KMS-11 (cell line): ENCODE data around the gene SLC6A9.

Experiments used
- H2AFZ ChIP-seq: fragments of 200-600 bp; sonication (generic); 2 replicates; pipeline ENCODE4 v1.6.1; 2016; ENCODE audit warnings: antibody characterized with exemption, mixed run types, low read depth
- H3K27ac ChIP-seq: fragments of 200-600 bp; sonication (generic); 2 replicates; pipeline ENCODE4 v1.6.1; 2016; ENCODE audit warnings: mild to moderate bottlenecking, mixed run types
- H3K27me3 ChIP-seq: fragments of 200-600 bp; sonication (generic); 2 replicates; pipeline ENCODE4 v1.6.1; 2017; ENCODE audit warnings: mild to moderate bottlenecking, low read depth, mixed run types, moderate library complexity; ENCODE audit not compliant: insufficient read depth
- H3K36me3 ChIP-seq: fragments of 200-600 bp; sonication (generic); 2 replicates; pipeline ENCODE4 v1.6.1; 2017; ENCODE audit warnings: mild to moderate bottlenecking, mixed run types; ENCODE audit not compliant: insufficient read depth
- H3K4me1 ChIP-seq: fragments of 200-600 bp; sonication (generic); 2 replicates; pipeline ENCODE4 v1.6.1; 2016; ENCODE audit warnings: mild to moderate bottlenecking, low read depth, mixed run types; ENCODE audit not compliant: poor library complexity, severe bottlenecking
- H3K4me2 ChIP-seq: fragments of 200-600 bp; sonication (generic); 2 replicates; pipeline ENCODE4 v1.7.0; 2016; ENCODE audit warnings: mild to moderate bottlenecking, mixed run types
- H3K4me3 ChIP-seq: fragments of 200-600 bp; sonication (generic); IDR thresholded peaks from 2 replicates; pipeline ENCODE4 v1.6.1; 2017; ENCODE audit warnings: low read depth, low read length, mixed read lengths; ENCODE audit not compliant: insufficient read depth
- H3K79me2 ChIP-seq: fragments of 200-600 bp; sonication (generic); 2 replicates; pipeline ENCODE4 v1.6.1; 2016; ENCODE audit warnings: low read depth, mixed run types; ENCODE audit not compliant: insufficient read depth
- H3K9ac ChIP-seq: fragments of 200-600 bp; sonication (generic); 2 replicates; pipeline ENCODE4 v1.6.1; 2016; ENCODE audit warnings: mild to moderate bottlenecking, mixed run types
- H4K20me1 ChIP-seq: fragments of 200-600 bp; sonication (generic); 2 replicates; pipeline ENCODE4 v1.6.1; 2016; ENCODE audit warnings: mild to moderate bottlenecking, mixed run types; ENCODE audit not compliant: insufficient read depth
- CTCF ChIP-seq: fragments of 200-600 bp; sonication (generic); conservative IDR thresholded peaks from 2 replicates; pipeline ENCODE4 v1.6.1; 2017; ENCODE audit warnings: low read depth, mild to moderate bottlenecking, antibody characterized with exemption, low read length, moderate library complexity, mixed read lengths

Gene SLC6A9

GRCh38 chr1:43991476-43992231 is 39.6 kb downstream of the SLC6A9 start, which contains the start of gene CCDC24:
CCDC24 (plus strand) TSS chr1:43991599; CDS start chr1:43991879, 280 bp downstream.
- no peaks in the 10 kb centered on the region for H3K79me2 ChIP-seq
- no peak for TF ChIP-seq CTCF
- H3K9ac ChIP-seq: peak within 1 kb of the TSS; percentile 45
- H3K27ac ChIP-seq: peak within 1 kb of the TSS; percentile 42
- H3K27me3 ChIP-seq: no peaks in the 10 kb centered on the region
- H4K20me1 ChIP-seq: no peaks in the 10 kb centered on the region
- no peaks in the 10 kb centered on the region for H3K36me3 ChIP-seq
- H3K4me1 ChIP-seq: peaks cover 13% of the 10 kb centered on the region
- no peak within 1 kb of the TSS for H3K4me3 ChIP-seq
- H2AFZ ChIP-seq: peak within 1 kb of the TSS; percentile 69
- H3K4me2 ChIP-seq: peak within 1 kb of the TSS; percentile 76

GRCh38 chr1:43991200-43991475 is 40.1 kb downstream of the SLC6A9 start:
- Histone ChIP-seq H3K4me1 (peaks cover 13% of the 10 kb centered on the region), H3K27ac (peak overlapping the region; percentile 42), H3K27me3 (no peaks in the 10 kb centered on the region), H3K79me2 (no peaks in the 10 kb centered on the region), H3K9ac (peak overlapping the region; percentile 45), H2AFZ (peak overlapping the region; percentile 69), H4K20me1 (no peaks in the 10 kb centered on the region), H3K4me2 (peak overlapping the region; percentile 76), H3K4me3 (no peak overlapping the region), H3K36me3 (no peaks in the 10 kb centered on the region)
- no peak for TF ChIP-seq CTCF

- Histone ChIP-seq H2AFZ (peak overlapping the region; percentile 69; the same call in 1 of the 2 replicates), H4K20me1 (no peaks in the 10 kb centered on the region), H3K36me3 (no peaks in the 10 kb centered on the region), H3K4me1 (peaks cover 13% of the 10 kb centered on the region), H3K27ac (peak overlapping the region; percentile 42), H3K79me2 (no peaks in the 10 kb centered on the region), H3K4me2 (peak overlapping the region; percentile 76), H3K27me3 (no peaks in the 10 kb centered on the region), H3K4me3 (no peak overlapping the region), H3K9ac (peak overlapping the region; percentile 45; the same call in 1 of the 2 replicates)
- TF ChIP-seq CTCF: no peak
Observed at GRCh38 chr1:43990271-43991199, 40.7 kb downstream of the SLC6A9 start.

DNA sequence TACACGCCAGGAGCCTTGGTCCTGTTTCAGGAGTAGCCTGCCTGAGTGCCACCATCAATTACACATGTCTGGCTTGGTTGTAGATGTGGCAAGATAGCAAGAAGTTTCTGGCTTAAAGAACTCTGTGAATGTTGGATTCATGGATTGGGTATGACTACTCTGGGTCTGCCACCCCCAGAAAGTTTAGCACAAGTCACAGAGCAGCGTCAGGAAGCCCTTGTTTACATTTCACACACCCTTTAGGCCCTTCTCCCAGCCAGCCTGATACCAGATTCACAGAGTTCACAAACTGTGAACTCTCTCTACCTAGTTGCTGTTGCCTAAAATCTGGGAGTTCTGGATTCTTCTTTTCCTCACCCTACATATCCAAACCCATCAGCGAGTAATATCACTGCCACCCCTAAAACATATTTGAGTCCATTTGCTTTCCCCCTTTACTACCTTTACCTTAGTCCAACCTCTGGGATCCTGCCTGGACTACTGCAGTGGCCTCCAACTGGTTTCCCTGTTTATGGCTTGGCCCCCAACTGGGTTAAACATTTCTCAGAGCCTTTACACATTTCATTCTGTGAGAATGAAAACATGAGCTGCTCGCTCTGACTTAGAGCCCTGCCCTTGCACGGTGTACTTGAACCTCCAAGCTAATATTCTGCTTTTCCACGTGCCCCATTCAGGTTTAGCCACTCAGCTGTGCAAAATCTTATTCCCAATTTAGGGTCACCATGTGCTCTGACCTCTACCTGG is 43.9 kb downstream of the SLC6A9 start:
- Histone ChIP-seq H3K4me3 (no peak overlapping the region), H3K79me2 (no peaks in the 10 kb centered on the region; the same call in 1 of the 2 replicates), H3K4me2 (no peak overlapping the region), H3K4me1 (peaks cover 9% of the 10 kb centered on the region), H3K9ac (no peak overlapping the region), H2AFZ (no peak overlapping the region), H4K20me1 (no peaks in the 10 kb centered on the region), H3K36me3 (no peaks in the 10 kb centered on the region), H3K27me3 (no peaks in the 10 kb centered on the region), H3K27ac (no peak overlapping the region)
- no peak for TF ChIP-seq CTCF
